ENCODE results near the gene SGPL1. TPM values are rescaled to one million over a fixed set of nuclear protein-coding genes. Genes with fewer than 3 reads are reported as not detected.

SGPL1 gene
- total and polyA plus RNA-seq, 2 donors, result 20.5 to 27.4 TPM

- Histone ChIP-seq H3K4me1 (ENCODE audit: control insufficient read depth in 2 of 2, insufficient read depth in 2 of 2, low read length in 2 of 2) (no peaks in the 10 kb centered on the region), H3K9me3 (ENCODE audit: control insufficient read depth in 2 of 2, insufficient read depth in 1 of 2, low read length in 1 of 2) (no peaks in the 10 kb centered on the region), H3K27me3 (ENCODE audit: control insufficient read depth in 2 of 2, insufficient read depth in 1 of 2, low read length in 1 of 2) (no peaks in the 10 kb centered on the region), H3K36me3 (ENCODE audit: control insufficient read depth in 2 of 2, insufficient read depth in 2 of 2, low read length in 1 of 2) (no peaks in the 10 kb centered on the region), H3K4me3 (ENCODE audit: low read length in 2 of 2) (no peak overlapping the region), H3K27ac (ENCODE audit: low read depth in 1 of 2, low read length in 1 of 2) (no peak overlapping the region)
- no peak for DNase-seq (ENCODE audit: low read depth in 6 of 9, low spot score in 9 of 9)
- 97% methylated on average over 3 of the region's 3 CpGs for WGBS
Observed at GRCh38 chr10:70805619-70806215, 10.0 kb upstream of the SGPL1 start.

GRCh38 chr10:70806841-70807240 is 8.9 kb upstream of the SGPL1 start:
- H3K4me3 ChIP-seq (ENCODE audit: low read length in 2 of 2), result no peak overlapping the region
- DNase-seq (ENCODE audit: low read depth in 6 of 9, low spot score in 9 of 9), result no peak
- H3K36me3 ChIP-seq (ENCODE audit: control insufficient read depth in 2 of 2, insufficient read depth in 2 of 2, low read length in 1 of 2), result no peaks in the 10 kb centered on the region
- WGBS, result 100% methylated on average over 1 of the region's 1 CpG
- no peak overlapping the region for H3K27ac ChIP-seq (ENCODE audit: low read depth in 1 of 2, low read length in 1 of 2)
- no peaks in the 10 kb centered on the region for H3K9me3 ChIP-seq (ENCODE audit: control insufficient read depth in 2 of 2, insufficient read depth in 1 of 2, low read length in 1 of 2)
- H3K4me1 ChIP-seq (ENCODE audit: control insufficient read depth in 2 of 2, insufficient read depth in 2 of 2, low read length in 2 of 2), result no peaks in the 10 kb centered on the region
- no peaks in the 10 kb centered on the region for H3K27me3 ChIP-seq (ENCODE audit: control insufficient read depth in 2 of 2, insufficient read depth in 1 of 2, low read length in 1 of 2)

GRCh38 chr10:70807556-70807955 is 8.2 kb upstream of the SGPL1 start:
- H3K4me1 ChIP-seq (ENCODE audit: control insufficient read depth in 2 of 2, insufficient read depth in 2 of 2, low read length in 2 of 2), result no peaks in the 10 kb centered on the region
- H3K27ac ChIP-seq (ENCODE audit: low read depth in 1 of 2, low read length in 1 of 2), result no peak overlapping the region
- H3K9me3 ChIP-seq (ENCODE audit: control insufficient read depth in 2 of 2, insufficient read depth in 1 of 2, low read length in 1 of 2), result no peaks in the 10 kb centered on the region
- 35% methylated on average over 3 of the region's 3 CpGs for WGBS
- no peaks in the 10 kb centered on the region for H3K27me3 ChIP-seq (ENCODE audit: control insufficient read depth in 2 of 2, insufficient read depth in 1 of 2, low read length in 1 of 2)
- DNase-seq (ENCODE audit: low read depth in 6 of 9, low spot score in 9 of 9), result no peak
- H3K36me3 ChIP-seq (ENCODE audit: control insufficient read depth in 2 of 2, insufficient read depth in 2 of 2, low read length in 1 of 2), result no peaks in the 10 kb centered on the region
- no peak overlapping the region for H3K4me3 ChIP-seq (ENCODE audit: low read length in 2 of 2)

GRCh38 chr10:70809011-70809611 is 6.6 kb upstream of the SGPL1 start:
- no peaks in the 10 kb centered on the region for H3K4me1 ChIP-seq (ENCODE audit: control insufficient read depth in 2 of 2, insufficient read depth in 2 of 2, low read length in 2 of 2)
- no peak overlapping the region for H3K27ac ChIP-seq (ENCODE audit: low read depth in 1 of 2, low read length in 1 of 2)
- no peaks in the 10 kb centered on the region for H3K27me3 ChIP-seq (ENCODE audit: control insufficient read depth in 2 of 2, insufficient read depth in 1 of 2, low read length in 1 of 2)
- 91% methylated on average over 6 of the region's 6 CpGs for WGBS
- no peak overlapping the region for H3K4me3 ChIP-seq (ENCODE audit: low read length in 2 of 2)
- DNase-seq (ENCODE audit: low read depth in 6 of 9, low spot score in 9 of 9), result no peak
- no peaks in the 10 kb centered on the region for H3K36me3 ChIP-seq (ENCODE audit: control insufficient read depth in 2 of 2, insufficient read depth in 2 of 2, low read length in 1 of 2)
- H3K9me3 ChIP-seq (ENCODE audit: control insufficient read depth in 2 of 2, insufficient read depth in 1 of 2, low read length in 1 of 2), result no peaks in the 10 kb centered on the region

GRCh38 chr10:70809726-70810125 is 6.0 kb upstream of the SGPL1 start:
- DNase-seq (ENCODE audit: low read depth in 6 of 9, low spot score in 9 of 9), result no peak
- Histone ChIP-seq H3K36me3 (ENCODE audit: control insufficient read depth in 2 of 2, insufficient read depth in 2 of 2, low read length in 1 of 2) (no peaks in the 10 kb centered on the region), H3K27me3 (ENCODE audit: control insufficient read depth in 2 of 2, insufficient read depth in 1 of 2, low read length in 1 of 2) (no peaks in the 10 kb centered on the region), H3K9me3 (ENCODE audit: control insufficient read depth in 2 of 2, insufficient read depth in 1 of 2, low read length in 1 of 2) (no peaks in the 10 kb centered on the region), H3K4me1 (ENCODE audit: control insufficient read depth in 2 of 2, insufficient read depth in 2 of 2, low read length in 2 of 2) (no peaks in the 10 kb centered on the region), H3K4me3 (ENCODE audit: low read length in 2 of 2) (no peak overlapping the region), H3K27ac (ENCODE audit: low read depth in 1 of 2, low read length in 1 of 2) (no peak overlapping the region)
- WGBS, result 95% methylated on average over 2 of the region's 2 CpGs

GRCh38 chr10:70810967-70811366 is 4.8 kb upstream of the SGPL1 start:
- no peak for DNase-seq (ENCODE audit: low read depth in 6 of 9, low spot score in 9 of 9)
- H3K9me3 ChIP-seq (ENCODE audit: control insufficient read depth in 2 of 2, insufficient read depth in 1 of 2, low read length in 1 of 2), result no peaks in the 10 kb centered on the region
- H3K4me3 ChIP-seq (ENCODE audit: low read length in 2 of 2), result no peak overlapping the region
- WGBS, result 38% methylated on average over 1 of the region's 1 CpG
- H3K27ac ChIP-seq (ENCODE audit: low read depth in 1 of 2, low read length in 1 of 2), result no peak overlapping the region
- peaks cover 0 to 7% of the 10 kb centered on the region in 2 donors for H3K4me1 ChIP-seq (ENCODE audit: control insufficient read depth in 2 of 2, insufficient read depth in 2 of 2, low read length in 2 of 2)
- H3K27me3 ChIP-seq (ENCODE audit: control insufficient read depth in 2 of 2, insufficient read depth in 1 of 2, low read length in 1 of 2), result no peaks in the 10 kb centered on the region
- H3K36me3 ChIP-seq (ENCODE audit: control insufficient read depth in 2 of 2, insufficient read depth in 2 of 2, low read length in 1 of 2), result no peaks in the 10 kb centered on the region

GRCh38 chr10:70811881-70812280 is 3.9 kb upstream of the SGPL1 start:
- H3K36me3 ChIP-seq (ENCODE audit: control insufficient read depth in 2 of 2, insufficient read depth in 2 of 2, low read length in 1 of 2), result no peaks in the 10 kb centered on the region
- no peak overlapping the region for H3K27ac ChIP-seq (ENCODE audit: low read depth in 1 of 2, low read length in 1 of 2)
- H3K9me3 ChIP-seq (ENCODE audit: control insufficient read depth in 2 of 2, insufficient read depth in 1 of 2, low read length in 1 of 2), result no peaks in the 10 kb centered on the region
- no peak for DNase-seq (ENCODE audit: low read depth in 6 of 9, low spot score in 9 of 9)
- H3K4me3 ChIP-seq (ENCODE audit: low read length in 2 of 2), result no peak overlapping the region
- H3K4me1 ChIP-seq (ENCODE audit: control insufficient read depth in 2 of 2, insufficient read depth in 2 of 2, low read length in 2 of 2), result peaks cover 2 to 13% of the 10 kb centered on the region in 2 donors
- H3K27me3 ChIP-seq (ENCODE audit: control insufficient read depth in 2 of 2, insufficient read depth in 1 of 2, low read length in 1 of 2), result no peaks in the 10 kb centered on the region
- WGBS, result 95% methylated on average over 3 of the region's 3 CpGs

- H3K36me3 ChIP-seq (ENCODE audit: control insufficient read depth in 2 of 2, insufficient read depth in 2 of 2, low read length in 1 of 2), result no peaks in the 10 kb centered on the region
- peaks cover 2 to 13% of the 10 kb centered on the region in 2 donors for H3K4me1 ChIP-seq (ENCODE audit: control insufficient read depth in 2 of 2, insufficient read depth in 2 of 2, low read length in 2 of 2)
- no peaks in the 10 kb centered on the region for H3K9me3 ChIP-seq (ENCODE audit: control insufficient read depth in 2 of 2, insufficient read depth in 1 of 2, low read length in 1 of 2)
- no peak for DNase-seq (ENCODE audit: low read depth in 6 of 9, low spot score in 9 of 9)
- H3K27ac ChIP-seq (ENCODE audit: low read depth in 1 of 2, low read length in 1 of 2), result no peak overlapping the region
- no peak overlapping the region for H3K4me3 ChIP-seq (ENCODE audit: low read length in 2 of 2)
- 96% methylated on average over 4 of the region's 4 CpGs for WGBS
- no peaks in the 10 kb centered on the region for H3K27me3 ChIP-seq (ENCODE audit: control insufficient read depth in 2 of 2, insufficient read depth in 1 of 2, low read length in 1 of 2)
Observed at GRCh38 chr10:70812814-70813213, 2.9 kb upstream of the SGPL1 start.

- no peak overlapping the region for H3K27ac ChIP-seq (ENCODE audit: low read depth in 1 of 2, low read length in 1 of 2)
- H3K9me3 ChIP-seq (ENCODE audit: control insufficient read depth in 2 of 2, insufficient read depth in 1 of 2, low read length in 1 of 2), result no peaks in the 10 kb centered on the region
- DNase-seq (ENCODE audit: low read depth in 6 of 9, low spot score in 9 of 9), result no peak
- peaks cover 0 to 3% of the 10 kb centered on the region in 2 donors for H3K36me3 ChIP-seq (ENCODE audit: control insufficient read depth in 2 of 2, insufficient read depth in 2 of 2, low read length in 1 of 2)
- no peaks in the 10 kb centered on the region for H3K27me3 ChIP-seq (ENCODE audit: control insufficient read depth in 2 of 2, insufficient read depth in 1 of 2, low read length in 1 of 2)
- H3K4me1 ChIP-seq (ENCODE audit: control insufficient read depth in 2 of 2, insufficient read depth in 2 of 2, low read length in 2 of 2), result peaks cover 2 to 13% of the 10 kb centered on the region in 2 donors
- WGBS, result 96% methylated on average over 4 of the region's 4 CpGs
- no peak overlapping the region for H3K4me3 ChIP-seq (ENCODE audit: low read length in 2 of 2)
Observed at GRCh38 chr10:70814126-70814525, 1.6 kb upstream of the SGPL1 start.
